ENCODE results near the gene TMEM238L. TPM values are rescaled to one million over a fixed set of nuclear protein-coding genes. Genes with fewer than 3 reads are reported as not detected.

The TMEM238L gene
- total and polyA plus RNA-seq, 12 donors = not detected

DNA sequence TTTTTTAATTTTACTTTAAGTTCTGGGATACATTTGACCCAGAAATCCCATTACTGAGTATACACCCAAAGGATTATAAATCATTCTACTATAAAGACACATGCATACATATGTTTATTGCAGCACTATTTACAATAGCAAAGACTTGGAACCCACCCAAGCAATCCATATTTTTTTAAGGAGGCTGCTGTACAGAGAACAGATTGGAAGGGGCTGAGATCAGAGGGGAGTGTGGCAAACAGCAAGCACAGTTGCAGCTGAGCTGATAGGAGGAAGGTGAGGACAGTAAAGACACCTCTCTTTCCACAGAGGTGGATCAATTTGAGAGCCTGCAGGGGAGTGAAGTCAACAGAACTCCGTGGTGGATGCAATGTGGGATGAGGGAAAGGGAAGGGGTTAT lies 10.2 kb upstream of the TMEM238L start:
- 45 to 71% methylated on average over 1 of the region's 1 CpG for WGBS, 2 donors
- ATAC-seq = no peak
- no peak overlapping the region for H3K4me3 ChIP-seq
- DNase-seq = no peak
- no peaks in the 10 kb centered on the region for H3K4me1 ChIP-seq
- intact Hi-C loops (cut with DNase I) = no loop called here
- H3K36me3 ChIP-seq = no peaks in the 10 kb centered on the region
- no peaks in the 10 kb centered on the region for H3K9me3 ChIP-seq
- TF ChIP-seq, protein P1, sequence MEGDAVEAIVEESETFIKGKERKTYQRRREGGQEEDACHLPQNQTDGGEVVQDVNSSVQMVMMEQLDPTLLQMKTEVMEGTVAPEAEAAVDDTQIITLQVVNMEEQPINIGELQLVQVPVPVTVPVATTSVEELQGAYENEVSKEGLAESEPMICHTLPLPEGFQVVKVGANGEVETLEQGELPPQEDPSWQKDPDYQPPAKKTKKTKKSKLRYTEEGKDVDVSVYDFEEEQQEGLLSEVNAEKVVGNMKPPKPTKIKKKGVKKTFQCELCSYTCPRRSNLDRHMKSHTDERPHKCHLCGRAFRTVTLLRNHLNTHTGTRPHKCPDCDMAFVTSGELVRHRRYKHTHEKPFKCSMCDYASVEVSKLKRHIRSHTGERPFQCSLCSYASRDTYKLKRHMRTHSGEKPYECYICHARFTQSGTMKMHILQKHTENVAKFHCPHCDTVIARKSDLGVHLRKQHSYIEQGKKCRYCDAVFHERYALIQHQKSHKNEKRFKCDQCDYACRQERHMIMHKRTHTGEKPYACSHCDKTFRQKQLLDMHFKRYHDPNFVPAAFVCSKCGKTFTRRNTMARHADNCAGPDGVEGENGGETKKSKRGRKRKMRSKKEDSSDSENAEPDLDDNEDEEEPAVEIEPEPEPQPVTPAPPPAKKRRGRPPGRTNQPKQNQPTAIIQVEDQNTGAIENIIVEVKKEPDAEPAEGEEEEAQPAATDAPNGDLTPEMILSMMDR (IDR thresholded peaks at IDR 0.05) = no peak
- peaks cover 0 to 3% (median 0%) of the 10 kb centered on the region in 7 donors for H3K27me3 ChIP-seq
- H3K27ac ChIP-seq = no peak overlapping the region

DNA sequence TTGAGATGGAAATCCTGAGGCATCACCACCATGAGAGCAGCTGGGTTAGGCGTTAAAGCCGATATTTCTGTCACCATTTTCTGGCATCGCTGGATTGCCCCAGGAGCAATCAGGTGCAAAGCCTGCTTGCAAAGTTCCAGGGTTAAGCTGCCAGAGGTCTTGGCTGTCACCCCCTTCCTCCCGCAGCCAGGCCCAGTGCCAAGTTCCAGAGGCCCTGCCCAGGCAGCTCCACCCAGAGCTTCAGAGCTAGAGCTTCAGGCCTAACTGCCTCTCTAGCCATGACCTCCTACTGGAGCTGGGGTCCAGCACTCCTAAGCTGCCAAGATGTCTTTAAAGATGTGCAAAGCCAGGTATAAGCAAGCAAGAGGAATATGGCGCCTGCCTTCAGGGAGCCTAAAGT lies 8.8 kb upstream of the TMEM238L start:
- Histone ChIP-seq H3K4me3 (no peak overlapping the region), H3K4me1 (no peaks in the 10 kb centered on the region), H3K27ac (no peak overlapping the region), H3K36me3 (no peaks in the 10 kb centered on the region), H3K27me3 (peaks cover 0 to 3% (median 0%) of the 10 kb centered on the region in 7 donors), H3K9me3 (no peaks in the 10 kb centered on the region)
- intact Hi-C loops (cut with DNase I) = no loop called here
- 54 to 58% methylated on average over 5 of the region's 5 CpGs for WGBS, 2 donors
- ATAC-seq (peak in 5 of 8 donors; percentile 58 to 81 (median 60)), DNase-seq (peak; percentile 43 to 69)
- TF ChIP-seq, protein P1 (IDR thresholded peaks at IDR 0.05) = no peak

DNA sequence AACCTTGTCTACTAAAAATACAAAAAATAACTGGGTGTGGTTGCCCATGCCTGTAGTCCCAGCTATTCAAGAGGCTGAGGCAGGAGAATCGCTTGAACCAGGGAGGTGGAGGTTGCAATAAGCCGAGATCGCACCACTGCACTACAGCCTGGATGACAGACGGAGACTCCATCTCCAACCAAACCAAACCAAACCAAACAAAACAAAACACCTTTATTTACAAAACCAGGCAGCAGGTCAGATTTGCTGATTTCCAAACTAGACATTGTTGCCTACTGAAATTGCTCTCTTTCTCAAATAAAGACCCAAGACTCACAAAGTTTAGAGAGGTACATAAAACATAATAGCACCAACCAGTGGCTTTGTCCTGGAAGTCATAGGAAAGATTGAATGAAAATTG lies 5.7 kb upstream of the TMEM238L start:
- ATAC-seq (no peak), DNase-seq (no peak)
- H3K27me3 ChIP-seq = peaks cover 0 to 4% (median 0%) of the 10 kb centered on the region in 7 donors
- intact Hi-C loops (cut with DNase I) = no loop called here
- H3K4me1 ChIP-seq = no peaks in the 10 kb centered on the region
- no peak overlapping the region for H3K27ac ChIP-seq
- TF ChIP-seq, protein P1 (IDR thresholded peaks at IDR 0.05) = no peak
- WGBS, 2 donors = 95 to 97% methylated on average over 4 of the region's 4 CpGs
- no peaks in the 10 kb centered on the region for H3K36me3 ChIP-seq
- H3K4me3 ChIP-seq = no peak overlapping the region
- H3K9me3 ChIP-seq = no peaks in the 10 kb centered on the region

DNA sequence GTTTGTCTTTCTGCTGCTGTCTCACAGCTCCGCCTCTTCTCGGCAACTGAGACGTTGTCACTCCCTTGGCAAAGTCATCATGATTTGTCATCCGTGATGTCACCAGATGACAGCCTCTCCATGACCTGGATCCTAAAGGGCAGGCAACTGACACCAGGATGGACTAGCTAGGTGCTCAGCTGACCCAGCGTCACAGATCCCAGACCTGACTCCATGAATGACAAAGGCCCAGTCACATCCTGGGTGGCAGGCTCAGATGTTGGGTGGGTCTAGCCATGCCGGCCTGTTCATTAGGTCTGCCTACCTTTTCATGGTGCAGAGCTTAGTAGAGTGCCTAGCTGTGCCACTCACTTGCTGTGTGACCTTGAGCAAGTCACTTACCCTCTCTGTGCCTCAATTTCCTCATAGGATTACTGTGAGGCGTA lies 3.8 kb upstream of the TMEM238L start:
- H3K36me3 ChIP-seq = no peaks in the 10 kb centered on the region
- no peak overlapping the region for H3K4me3 ChIP-seq
- no peaks in the 10 kb centered on the region for H3K9me3 ChIP-seq
- peaks cover 0 to 4% (median 0%) of the 10 kb centered on the region in 7 donors for H3K27me3 ChIP-seq
- H3K4me1 ChIP-seq = no peaks in the 10 kb centered on the region
- intact Hi-C loops (cut with DNase I) = no loop called here
- H3K27ac ChIP-seq = no peak overlapping the region
- no peak for ATAC-seq
- TF ChIP-seq, protein P1 (IDR thresholded peaks at IDR 0.05) = no peak
- WGBS, 2 donors = 74 to 75% methylated on average over 7 of the region's 7 CpGs
- DNase-seq = no peak
